Measurements from ENCODE around the gene OR6C74.

DNA sequence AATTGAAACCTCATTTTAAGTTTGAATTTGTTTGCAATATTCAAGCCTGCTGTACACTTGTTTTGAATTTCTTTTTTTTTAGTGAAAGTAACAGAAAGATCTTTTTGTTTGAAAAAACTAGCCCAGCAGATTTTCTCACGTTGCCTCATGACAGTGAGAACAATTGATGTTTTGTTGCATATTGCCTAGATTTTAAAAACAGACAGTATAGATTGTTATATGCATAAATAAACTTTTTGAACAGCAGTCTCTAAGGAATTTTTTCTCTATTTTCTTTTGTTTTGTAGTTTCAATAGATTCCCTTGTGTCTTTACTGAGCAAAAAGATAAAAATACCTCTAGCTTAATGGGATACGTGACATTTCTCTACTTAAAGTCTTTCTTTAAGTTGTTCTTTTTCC lies 36.6 kb downstream of the OR6C74 start:
- TF ChIP-seq, protein P1, sequence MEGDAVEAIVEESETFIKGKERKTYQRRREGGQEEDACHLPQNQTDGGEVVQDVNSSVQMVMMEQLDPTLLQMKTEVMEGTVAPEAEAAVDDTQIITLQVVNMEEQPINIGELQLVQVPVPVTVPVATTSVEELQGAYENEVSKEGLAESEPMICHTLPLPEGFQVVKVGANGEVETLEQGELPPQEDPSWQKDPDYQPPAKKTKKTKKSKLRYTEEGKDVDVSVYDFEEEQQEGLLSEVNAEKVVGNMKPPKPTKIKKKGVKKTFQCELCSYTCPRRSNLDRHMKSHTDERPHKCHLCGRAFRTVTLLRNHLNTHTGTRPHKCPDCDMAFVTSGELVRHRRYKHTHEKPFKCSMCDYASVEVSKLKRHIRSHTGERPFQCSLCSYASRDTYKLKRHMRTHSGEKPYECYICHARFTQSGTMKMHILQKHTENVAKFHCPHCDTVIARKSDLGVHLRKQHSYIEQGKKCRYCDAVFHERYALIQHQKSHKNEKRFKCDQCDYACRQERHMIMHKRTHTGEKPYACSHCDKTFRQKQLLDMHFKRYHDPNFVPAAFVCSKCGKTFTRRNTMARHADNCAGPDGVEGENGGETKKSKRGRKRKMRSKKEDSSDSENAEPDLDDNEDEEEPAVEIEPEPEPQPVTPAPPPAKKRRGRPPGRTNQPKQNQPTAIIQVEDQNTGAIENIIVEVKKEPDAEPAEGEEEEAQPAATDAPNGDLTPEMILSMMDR (IDR thresholded peaks at IDR 0.05), result no peak
- TF ChIP-seq POLR2A (IDR thresholded peaks at IDR 0.05), result no peak
